ENCODE measurements around the gene SOX30.

GRCh38 chr5:157608972-157609565 lies 43.2 kb downstream of the SOX30 start:
- TF ChIP-seq CTCF (IDR thresholded peaks at IDR 0.05) (no peak), EZH2 (IDR thresholded peaks at IDR 0.05; ENCODE audit: borderline replicate concordance, insufficient read depth, low read depth, low read length, poor library complexity, severe bottlenecking) (no peak)
